CD4-positive, alpha-beta T cell treated with Interleukin-21 for 1 hour (primary cell): ENCODE results near the gene PERCC1.

ENCODE experiments used
- DNase-seq: peaks from one replicate; pipeline ENCODE4 v3.0.0-alpha.2; 2020

The PERCC1 gene

DNA sequence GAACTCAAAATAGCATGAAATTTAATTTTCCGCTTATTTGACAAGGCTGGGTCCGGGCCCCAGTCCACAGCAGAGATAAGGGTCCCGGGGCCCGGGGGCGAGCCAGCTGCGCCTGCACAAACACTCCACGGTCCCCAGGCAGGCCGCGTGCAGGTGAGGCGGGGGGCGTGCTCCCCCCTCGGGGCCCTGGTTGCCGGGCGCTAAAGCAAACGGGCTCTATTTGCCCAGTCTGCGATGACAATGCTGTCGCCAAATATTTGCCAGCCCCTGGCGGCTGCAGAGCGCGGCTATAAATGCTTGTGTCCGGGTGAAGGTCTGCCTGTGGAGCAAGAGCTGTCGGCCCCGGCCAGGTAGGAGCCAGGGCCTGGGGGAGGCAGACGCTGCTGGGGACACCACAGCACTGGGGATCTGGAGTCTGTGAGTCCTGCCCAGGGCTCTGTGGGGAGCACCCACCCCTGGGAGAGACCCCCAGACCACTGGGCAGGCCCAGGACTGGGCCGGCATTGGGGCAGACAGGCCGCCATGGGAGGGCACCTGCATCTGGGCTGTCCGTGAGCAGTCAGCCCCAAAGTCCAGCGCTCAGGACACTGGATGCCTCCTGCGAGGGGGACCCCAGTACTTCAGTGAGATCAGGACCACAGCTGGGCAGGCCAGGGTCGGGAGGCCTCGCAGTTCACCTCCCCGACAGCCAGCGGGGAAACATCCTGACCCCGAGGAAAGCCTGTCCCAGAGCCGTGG lies at the start of gene PERCC1:
PERCC1 (plus strand) TSS at position 320 of the 738 bp plus-strand sequence. CDS start 1,516 bp downstream, outside the sequence.
- DNase-seq = no peak

DNA sequence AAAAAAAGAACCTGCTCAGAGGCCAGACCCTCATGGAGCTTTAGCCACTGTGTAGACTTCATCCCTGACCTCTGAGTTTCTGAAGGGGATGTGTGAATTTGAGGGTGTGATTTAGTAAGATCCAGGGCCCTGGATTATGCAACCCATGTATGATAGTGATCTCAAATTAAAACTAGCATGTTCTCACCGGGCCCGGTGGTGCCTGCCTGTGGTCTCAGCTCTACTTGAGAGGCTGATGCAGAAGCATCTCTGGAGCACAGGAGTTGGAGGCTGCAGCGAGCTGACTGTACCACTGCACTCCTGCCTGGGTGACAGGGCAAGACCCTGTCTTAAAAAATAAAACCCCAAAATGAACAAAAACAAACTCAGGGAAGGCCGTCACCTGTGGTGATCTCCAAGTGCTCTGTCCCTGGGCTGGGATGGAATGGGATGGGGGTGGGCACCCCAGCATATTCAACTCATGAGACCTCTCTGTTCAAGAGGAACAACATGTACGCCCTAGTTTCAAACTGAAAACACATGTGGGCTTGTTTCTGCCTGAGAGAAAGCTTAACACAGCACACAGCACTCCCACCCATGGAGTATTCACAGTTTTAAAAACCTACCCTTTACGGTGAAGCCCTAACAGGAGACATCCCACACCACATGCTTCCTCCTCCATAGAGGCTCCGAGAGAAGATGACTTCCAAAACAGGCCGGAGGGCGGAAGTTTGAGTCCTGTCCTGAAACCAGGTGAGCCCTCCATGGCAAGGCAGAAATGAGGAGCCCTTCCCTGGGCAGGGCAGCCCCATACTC lies 49.1 kb upstream of the PERCC1 start:
- DNase-seq = no peak

DNA sequence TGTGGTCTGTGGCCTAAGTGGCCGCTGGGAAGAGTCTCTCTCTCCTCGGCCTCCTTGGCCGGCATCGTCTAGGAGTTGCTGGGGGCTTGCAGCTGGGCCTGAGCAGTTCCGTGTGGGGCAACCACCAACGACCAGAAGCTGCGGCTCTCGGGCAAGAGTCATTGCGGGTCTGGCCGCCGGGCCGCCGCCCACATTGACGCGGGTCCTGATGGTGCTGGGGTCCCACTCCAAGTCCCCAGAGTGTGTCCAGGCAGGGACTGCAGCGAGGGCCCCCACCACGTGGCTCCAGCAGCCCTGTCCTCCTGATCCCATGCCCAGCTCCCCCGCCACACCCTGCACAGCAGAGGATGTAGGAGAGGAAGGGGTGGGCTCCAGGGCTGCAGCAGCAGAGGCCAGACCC lies 47.3 kb upstream of the PERCC1 start:
- no peak for DNase-seq

DNA sequence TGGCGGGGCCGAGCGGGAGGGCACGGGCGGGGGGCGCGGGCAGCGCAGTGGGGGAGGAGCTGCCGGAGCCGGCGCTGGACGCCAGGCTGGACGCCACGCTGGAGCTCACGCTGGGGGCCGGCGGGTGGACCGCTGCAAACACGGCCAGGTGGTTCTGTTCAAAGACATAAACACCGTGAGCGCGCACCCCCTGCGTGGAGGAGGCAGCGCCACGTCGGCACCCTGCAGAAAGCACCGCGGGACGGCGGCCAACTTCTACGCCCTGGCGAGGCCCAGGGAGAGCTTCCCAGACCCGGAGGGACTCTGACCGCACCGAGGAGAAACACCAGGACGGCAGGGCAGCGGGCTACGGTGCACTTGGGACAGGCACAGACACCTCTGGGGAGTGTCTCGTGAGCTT lies 45.6 kb upstream of the PERCC1 start:
- DNase-seq = no peak

DNA sequence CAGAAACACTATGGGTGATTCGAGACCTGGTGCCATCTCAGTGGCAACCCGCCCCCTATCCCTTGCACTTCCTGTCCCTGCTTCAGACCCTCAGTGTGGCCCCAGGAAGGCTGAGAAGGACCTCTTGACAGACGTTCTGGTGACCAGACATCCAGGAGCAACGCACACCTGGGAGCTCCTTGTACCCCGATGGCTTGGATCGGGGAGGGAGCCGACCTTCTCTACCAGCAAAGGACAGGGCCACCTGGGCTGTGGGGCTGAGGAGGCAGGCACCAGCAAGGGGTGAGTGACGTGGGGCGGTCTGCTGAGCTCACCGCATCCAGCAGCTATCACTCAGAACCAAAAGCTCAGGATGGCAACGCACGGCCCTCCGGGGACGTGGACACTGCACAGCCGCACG lies 43.5 kb upstream of the PERCC1 start:
- no peak for DNase-seq

DNA sequence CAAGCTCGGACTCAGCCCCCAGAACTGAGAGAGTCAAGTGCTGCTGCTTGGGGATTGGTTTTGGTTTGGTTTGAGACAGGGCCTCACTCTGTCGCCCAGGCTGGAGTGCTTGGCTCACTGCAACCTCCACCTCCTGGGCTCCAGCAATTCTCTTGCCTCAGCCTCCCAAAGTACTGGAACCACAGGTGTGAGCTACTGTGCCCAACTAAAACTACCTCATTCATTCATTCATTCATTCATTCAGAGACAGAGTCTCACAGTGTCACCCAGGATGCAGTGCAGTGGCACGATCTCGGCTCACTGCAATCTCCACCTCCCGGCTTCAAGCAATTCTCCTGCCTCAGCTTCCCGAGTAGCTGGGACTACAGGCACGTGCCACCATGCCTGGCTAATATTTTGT lies 41.1 kb upstream of the PERCC1 start:
- no peak for DNase-seq

DNA sequence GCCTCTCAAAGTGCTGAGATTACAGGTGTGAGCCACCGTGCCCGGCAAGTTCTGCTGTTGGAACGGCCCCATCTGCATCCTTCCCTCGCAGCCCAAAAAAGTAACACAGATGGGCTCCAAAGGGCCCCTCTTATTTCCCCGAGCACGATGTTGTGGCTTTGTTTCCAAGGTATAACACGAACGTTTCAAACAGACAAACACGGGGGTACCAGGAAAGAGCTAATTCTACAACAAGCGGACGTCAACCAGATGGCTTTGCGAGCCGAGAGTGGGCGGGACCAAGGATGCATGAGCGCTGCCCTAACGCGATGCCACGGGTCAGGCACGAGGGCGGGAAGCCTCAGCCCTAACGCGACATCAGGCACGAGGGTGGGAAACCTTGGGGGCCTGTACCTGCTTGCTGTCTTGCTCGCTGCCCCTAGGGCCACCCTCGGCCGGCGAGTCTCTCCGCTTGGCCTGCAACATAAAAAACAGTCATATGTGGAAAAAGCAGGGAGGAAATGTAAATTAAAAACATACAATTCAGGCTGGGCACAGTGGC lies 40.6 kb upstream of the PERCC1 start:
- DNase-seq = no peak

DNA sequence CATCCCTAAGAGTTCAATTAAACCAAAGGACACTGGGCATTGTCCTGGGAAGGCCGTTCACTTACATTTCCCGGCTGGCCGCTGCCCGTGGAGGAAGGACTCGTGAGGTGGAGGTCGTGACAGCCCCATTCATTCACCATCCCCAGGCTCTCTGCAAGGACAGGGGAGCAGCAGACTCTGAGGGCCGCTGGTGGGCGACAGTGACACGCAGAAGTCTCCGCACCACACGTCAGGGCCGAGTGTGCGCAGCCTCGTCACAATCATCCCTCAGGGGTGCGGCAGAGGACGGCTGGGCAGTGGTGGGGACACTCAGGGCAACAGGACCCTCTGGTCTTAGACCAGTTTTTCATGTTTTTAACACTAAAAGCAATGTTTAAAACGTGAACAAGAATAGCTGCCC lies 38.1 kb upstream of the PERCC1 start:
- DNase-seq = no peak

DNA sequence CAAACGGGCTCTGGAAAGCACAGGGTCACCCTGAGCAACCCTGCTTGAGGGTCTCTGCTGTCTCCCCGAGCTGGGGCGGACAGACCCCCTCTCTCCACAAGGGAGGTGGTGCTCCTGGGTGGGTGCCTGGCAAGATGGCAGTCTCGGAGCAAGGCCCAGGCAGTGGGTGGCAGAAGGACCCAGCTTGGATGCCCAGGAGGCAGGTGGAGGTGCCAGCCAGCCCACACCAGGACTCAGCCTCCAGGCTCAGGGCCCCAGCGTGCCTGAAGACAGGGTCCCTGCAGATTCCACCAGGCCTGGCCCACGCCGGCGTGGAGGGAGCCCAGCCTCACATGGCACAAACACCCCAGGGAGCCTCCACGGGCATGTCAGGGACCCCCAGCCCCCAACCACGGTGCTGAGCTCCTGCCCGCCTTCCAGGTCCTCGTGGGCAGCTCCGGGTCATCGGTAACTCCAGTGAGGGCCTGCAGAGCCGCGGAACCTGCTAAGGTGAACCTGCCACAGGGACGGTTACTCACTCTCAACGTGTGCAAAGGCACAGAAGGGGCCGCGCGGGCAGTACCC lies 37.2 kb upstream of the PERCC1 start:
- DNase-seq = no peak

DNA sequence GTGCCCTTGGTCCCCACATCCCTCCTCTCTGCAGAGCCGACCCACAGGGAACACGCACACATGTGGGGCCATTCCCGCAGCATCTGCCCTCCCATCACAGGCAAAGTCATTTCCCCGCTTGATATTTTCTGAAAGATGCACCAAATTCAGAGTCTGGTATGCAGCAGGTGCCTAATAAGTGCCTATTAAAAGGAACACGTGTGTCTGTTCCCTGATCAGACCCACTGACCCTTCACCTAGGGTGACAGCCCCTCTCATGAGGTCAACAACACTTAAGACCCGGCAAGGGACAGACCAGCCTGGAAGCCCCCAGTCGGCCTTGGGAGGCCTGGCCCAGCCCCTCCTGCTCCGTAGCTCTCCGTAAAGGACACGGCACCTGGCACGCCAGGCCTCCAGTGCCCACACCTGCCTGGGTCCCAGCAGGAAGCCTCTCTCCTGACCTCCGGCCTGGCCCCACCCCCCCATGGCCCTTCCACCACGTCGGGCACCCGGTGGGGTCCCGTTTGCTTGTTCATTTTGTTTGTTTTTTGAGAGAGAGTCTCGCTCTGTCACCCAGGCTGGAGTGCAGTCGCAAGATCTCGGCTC lies 36.4 kb upstream of the PERCC1 start:
- no peak for DNase-seq

DNA sequence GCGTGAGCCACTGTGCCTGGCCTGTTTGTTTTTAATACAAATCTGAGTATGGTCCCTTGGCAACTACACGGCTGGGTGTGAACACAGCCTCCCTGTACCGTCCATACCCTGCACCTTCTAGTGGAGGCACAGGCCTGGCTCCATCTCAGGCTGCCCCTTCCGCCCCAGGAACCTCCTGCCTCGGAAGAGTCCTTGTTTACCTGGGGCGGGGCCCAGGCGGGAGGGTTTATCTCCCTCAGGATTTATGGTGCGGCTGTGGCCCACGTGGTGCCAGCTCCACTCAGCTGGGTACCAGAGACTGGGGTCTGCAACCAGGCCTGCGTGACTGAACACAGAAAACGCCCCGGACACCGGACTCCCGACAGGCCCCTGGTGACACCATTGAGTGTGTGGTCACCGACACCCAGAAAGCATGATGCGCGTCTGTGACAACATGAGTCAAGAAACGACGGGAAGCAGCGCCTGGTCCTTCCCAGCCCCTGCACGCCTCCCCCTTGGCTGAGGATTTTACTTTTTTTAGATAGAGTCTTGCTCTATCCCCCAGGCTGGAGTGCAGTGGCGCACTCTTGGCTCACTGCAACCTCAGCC lies 35.3 kb upstream of the PERCC1 start:
- no peak for DNase-seq

DNA sequence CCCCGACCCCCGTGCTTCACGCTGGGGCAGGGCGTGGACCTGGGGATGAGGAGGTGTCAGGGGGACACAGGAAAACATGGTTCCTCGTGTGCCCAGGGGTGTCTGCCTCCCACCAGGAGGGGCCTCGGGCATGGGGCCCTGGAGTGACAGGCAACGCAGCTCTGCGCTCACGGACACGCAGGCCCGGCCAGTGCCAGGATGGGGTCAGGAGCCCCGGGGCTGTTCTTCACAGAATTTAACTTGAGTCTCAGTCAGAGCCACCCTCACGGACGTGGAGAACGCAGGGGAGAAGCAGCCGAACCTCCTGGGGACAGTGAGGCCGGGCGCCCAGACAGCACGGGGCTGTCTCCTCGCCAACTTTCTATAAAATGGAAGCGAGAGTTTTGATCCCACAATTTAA lies 33.1 kb upstream of the PERCC1 start:
- DNase-seq = no peak

DNA sequence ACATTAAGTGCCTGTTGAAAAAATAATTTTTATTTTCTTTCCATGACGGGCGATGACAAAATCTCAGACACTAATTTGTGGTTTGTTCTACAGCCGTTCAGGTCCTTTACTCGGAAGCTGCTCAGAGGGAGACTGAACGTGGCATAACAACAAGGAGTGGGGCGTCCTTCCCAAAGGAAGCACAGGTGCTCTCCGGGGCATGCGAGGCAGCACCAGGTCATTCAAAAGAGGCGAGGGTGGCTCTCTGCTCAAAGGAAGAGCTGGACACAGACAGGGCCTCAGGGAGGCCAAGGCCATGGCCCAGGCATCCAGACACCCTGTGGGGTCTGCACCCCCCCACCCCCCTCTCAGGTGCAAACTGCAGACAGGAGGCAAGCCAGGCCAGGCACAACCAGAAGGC lies 32.5 kb upstream of the PERCC1 start:
- DNase-seq = no peak

DNA sequence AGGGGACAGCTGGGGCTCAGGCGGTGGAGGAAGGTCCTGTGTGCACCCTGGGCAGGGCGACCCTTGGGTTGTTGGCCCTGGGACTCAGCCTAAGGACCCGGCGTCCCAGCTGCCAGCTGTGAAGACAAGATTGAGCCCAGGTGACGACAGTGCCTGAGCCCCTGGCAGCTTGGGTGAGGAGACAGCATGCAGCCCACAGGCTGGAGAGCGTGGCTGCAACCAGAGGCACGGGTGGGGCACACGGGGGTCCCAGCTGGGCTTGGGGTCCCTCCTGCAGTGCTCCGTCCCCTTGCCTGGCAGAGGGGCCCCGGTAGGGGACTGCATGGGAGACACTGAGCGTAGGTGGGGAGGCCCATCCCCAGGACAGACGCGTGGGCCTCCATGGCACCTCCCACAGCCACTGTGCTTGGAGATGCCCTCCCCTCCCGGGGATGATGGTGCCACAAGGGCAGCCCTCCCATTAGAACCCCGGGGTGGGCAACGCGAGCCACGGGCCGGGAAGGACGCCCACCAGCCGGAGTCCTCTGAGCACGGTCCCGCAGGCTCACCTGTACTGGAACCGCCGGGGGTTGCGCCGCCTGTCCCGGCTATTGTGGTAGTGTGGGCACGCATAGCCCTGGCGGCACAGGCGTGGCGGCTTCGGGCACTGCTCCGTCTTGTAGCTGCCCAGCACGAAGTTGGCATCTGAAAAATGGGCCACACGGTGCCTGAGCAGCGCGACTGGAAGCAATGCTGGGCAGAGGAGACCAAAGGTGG lies 31.9 kb upstream of the PERCC1 start:
- no peak for DNase-seq

DNA sequence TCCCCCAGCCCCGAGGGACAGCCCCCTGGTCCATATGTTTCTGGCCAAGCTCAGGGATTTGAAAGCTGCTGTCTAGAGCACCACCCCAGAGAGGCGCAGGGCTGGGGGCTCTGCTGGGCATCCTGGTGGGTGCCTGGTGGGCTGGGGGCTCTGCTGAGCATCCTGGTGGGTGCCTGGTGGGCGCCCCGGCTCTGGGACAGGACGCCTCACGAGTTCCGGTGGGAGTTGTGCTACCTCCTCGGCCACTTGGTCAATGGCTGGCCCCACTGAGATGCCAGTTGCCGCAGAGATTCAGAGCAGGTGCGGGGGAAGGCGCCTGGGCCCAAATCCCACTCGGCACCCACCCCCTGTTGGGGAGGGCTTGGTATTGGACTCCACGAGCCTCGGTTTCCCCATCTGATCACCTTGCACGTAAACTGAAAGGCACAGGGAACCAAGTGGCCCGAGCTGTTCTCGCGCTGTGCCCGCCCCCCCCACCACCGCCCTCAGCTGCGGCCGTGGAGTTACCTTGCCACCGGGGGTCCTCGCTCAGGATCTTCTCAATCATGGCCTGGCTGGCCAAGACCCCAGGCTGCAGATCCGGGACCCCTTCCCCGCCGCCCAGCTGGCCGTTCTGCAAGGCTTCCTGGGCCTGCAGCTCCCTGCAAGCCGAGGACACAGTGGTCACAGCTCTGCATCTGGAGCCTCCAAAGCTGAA lies 29.7 kb upstream of the PERCC1 start:
- no peak for DNase-seq

DNA sequence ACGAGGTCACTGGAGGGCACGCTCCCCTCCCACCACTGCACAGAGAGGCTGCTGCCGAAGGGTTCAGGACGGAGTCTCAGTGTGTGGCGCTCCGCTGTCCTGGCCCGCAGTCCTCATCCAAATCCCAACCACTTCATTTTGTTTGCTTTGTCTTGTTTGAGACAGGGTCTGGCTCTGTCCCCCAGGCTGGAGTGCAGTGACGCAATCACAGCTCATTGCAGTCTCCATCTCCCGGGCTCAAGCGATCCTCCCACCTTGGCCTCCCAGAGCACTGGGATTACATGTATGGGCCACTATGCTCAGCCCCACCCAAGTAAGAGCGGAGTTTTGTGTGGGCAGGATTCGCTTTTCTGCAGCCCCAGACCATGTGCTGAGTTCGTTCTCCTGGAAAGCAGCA lies 29.1 kb upstream of the PERCC1 start:
- DNase-seq = no peak

DNA sequence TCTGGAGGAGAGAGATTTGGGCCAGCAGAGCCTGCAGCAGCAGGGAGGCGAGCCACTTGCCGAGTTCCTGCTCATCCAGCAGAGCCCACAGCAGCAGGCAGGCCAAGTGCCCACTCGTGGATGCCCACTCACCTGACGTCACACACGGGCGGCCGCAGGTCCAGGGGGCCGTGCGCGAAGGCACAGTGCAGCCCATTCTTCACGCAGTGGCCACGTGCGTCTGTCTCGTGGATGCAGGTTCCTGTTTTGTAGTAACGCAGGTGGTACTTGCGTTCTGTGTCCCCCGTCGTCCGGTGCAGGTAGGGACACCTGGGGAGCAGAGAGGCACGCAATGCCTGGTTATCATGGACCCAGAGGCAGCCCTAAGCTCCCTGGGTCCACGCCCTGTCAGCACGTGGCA lies 27.8 kb upstream of the PERCC1 start:
- no peak for DNase-seq

DNA sequence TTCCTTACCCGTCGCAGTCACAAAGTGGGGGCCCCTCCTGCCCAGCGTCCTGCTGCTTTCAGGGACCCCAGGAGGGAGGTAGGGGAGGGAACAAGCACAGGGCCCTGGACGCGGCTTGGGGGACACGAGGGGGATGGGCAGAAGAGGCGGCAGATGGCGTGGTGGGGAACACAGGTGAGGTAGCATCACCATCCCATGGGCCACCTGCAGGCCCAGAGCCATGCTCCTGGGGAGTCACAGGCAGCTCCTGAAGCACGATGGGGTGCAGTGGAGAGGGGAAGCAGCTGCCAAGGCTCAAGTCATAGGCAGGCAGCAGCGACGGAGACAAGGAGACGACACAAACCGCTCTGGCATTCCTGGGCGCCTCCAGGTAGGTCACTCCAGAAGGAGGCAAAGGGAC lies 27.1 kb upstream of the PERCC1 start:
- DNase-seq = no peak

DNA sequence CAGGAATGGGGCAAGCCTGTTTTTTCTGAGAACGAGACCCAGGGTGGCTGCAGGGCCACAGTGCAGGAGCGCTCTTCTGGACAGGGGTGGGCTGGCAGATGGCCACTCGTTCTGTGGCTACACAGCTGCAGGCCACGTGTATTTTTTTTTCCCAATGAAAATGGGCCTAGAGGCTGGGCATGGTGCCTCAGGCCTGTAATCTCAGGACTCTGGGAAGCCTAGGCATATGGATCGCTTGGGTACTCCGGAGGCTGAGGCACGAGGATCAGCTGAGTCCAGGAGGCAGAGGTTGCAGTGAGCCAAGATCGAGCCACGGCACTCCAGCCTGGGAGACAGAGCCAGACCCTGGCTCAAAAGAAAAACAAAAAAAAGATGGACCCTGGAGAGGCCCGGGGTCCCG lies 23.1 kb upstream of the PERCC1 start:
- no peak for DNase-seq

DNA sequence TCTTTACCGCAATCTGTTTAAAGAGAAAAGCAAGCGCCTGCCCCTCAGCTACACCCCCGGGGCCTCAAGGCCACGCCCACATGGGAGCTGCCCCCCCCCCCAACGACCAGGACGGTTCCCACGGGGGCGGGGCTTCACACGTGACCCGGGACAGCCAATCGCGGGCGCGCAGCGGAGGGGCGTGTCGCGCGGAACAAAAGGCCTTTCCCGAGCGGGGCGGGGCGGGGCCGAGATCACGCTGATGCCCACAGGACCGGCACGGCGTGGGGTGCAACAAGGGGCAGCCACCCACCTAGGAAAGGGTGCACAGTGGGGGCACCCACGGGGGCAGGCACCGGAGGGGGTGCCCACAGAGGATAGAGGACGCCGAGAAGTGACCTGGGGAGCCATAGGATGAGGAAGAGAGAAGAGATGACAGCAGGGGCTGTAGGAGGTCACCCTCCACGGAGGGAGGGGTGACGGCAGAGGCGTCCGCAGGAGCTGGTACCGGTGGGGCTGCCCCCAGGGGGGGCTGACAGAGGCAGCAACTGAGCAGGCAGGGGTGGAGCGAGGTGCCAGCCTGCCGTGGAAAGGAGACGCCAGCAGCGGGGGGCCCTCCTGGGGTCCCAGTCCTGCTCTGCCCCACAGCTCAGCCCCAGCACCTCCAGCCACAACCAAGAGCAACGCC lies 22.6 kb upstream of the PERCC1 start:
- peak; percentile 96 for DNase-seq

DNA sequence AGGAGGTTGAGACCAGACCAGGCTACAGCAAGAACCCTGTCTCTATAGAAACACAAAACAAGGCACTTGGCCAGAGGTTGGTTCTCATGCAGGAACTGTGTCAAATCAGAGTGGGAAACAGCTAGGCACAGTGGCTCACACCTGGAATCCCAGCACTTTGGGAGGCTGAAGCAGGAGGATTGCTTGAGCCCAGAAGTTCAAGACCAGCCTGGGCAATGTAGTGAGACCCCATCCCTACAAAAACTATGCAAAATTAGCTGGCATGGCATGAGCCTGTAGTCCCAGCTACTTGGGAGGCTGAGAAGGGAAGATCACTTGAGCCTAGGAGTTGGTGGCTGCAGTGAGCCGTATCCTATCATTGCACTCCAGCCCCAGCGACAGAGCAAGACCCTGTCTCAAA lies 18.0 kb upstream of the PERCC1 start:
- no peak for DNase-seq
